ENCODE data around the gene NEK6.

The NEK6 gene

GRCh38 chr9:124357721-124358361 lies 100.1 kb downstream of the NEK6 start:
- no peak for DNase-seq

- DNase-seq: no peak
These were observed 100.9 kb downstream of the NEK6 start for GRCh38 chr9:124358631-124359030.

- no peak for DNase-seq
These were observed 101.7 kb downstream of the NEK6 start for GRCh38 chr9:124359426-124359825.

- DNase-seq: no peak
These were observed 102.3 kb downstream of the NEK6 start for GRCh38 chr9:124359855-124360678.

- DNase-seq: no peak
These were observed 103.4 kb downstream of the NEK6 start for GRCh38 chr9:124361128-124361527.

- no peak for DNase-seq
These were observed 105.8 kb downstream of the NEK6 start for GRCh38 chr9:124363326-124364096.

GRCh38 chr9:124364141-124364540 lies 106.4 kb downstream of the NEK6 start:
- DNase-seq: no peak

GRCh38 chr9:124365036-124365435 lies 107.3 kb downstream of the NEK6 start:
- no peak for DNase-seq

- DNase-seq: no peak
These were observed 108.9 kb downstream of the NEK6 start for GRCh38 chr9:124366476-124367220.

GRCh38 chr9:124368692-124369091 lies 110.9 kb downstream of the NEK6 start:
- no peak for DNase-seq

GRCh38 chr9:124369231-124369797 lies 111.6 kb downstream of the NEK6 start:
- no peak for DNase-seq

- DNase-seq: no peak
These were observed 113.3 kb downstream of the NEK6 start for GRCh38 chr9:124370896-124371582.

- DNase-seq: no peak
These were observed 114.3 kb downstream of the NEK6 start for GRCh38 chr9:124372038-124372437.

- DNase-seq: no peak
These were observed 115.6 kb downstream of the NEK6 start for GRCh38 chr9:124373386-124373785.

GRCh38 chr9:124373851-124374250 lies 116.1 kb downstream of the NEK6 start:
- no peak for DNase-seq

- DNase-seq: no peak
These were observed 118.0 kb downstream of the NEK6 start for GRCh38 chr9:124375726-124376125.

- DNase-seq: no peak
These were observed 118.6 kb downstream of the NEK6 start for GRCh38 chr9:124376329-124376728.

- DNase-seq: no peak
These were observed 120.0 kb downstream of the NEK6 start for GRCh38 chr9:124377551-124378406.

- no peak for DNase-seq
These were observed 123.6 kb downstream of the NEK6 start for GRCh38 chr9:124381170-124381945.

- DNase-seq: no peak
These were observed 126.5 kb downstream of the NEK6 start for GRCh38 chr9:124384210-124384609.
